ENCODE data around the gene ELL. TPM values are rescaled to one million over a fixed set of nuclear protein-coding genes. Genes with fewer than 3 reads are reported as not detected.

The ELL gene
- total RNA-seq, 1 experiment from 2014 or later: 22.9 TPM

GRCh38 chr19:18470787-18471186, 51.1 kb downstream of the ELL start:
- Histone ChIP-seq H3K9me2 (ENCODE audit: insufficient read depth) (no peaks in the 10 kb centered on the region), H3K9ac (ENCODE audit: low read length) (no peak overlapping the region), H3K79me2 (ENCODE audit: insufficient read depth, low read length) (peaks cover 46% of the 10 kb centered on the region), H3K27me3 (ENCODE audit: insufficient read depth, low read length) (no peaks in the 10 kb centered on the region), H3K9me3 (ENCODE audit: control insufficient read depth in 1 of 2, insufficient read depth in 1 of 2, low read depth in 1 of 2, low read length in 2 of 2) (no peaks in the 10 kb centered on the region), H4K20me1 (ENCODE audit: insufficient read depth) (no peaks in the 10 kb centered on the region), H3K36me3 (ENCODE audit: control insufficient read depth in 1 of 2, insufficient read depth in 2 of 2, low read length in 2 of 2) (no peaks in the 10 kb centered on the region), H3K4me1 (ENCODE audit: control insufficient read depth in 1 of 2, insufficient read depth in 2 of 2, low read length in 2 of 2) (peaks cover 13 to 32% of the 10 kb centered on the region in 2 experiments), H3K27ac (ENCODE audit: low read depth, low read length) (no peak overlapping the region), H3K4me3 (replicated peaks in 1 of 2; ENCODE audit: low read depth in 1 of 2, low read length in 2 of 2) (no peak overlapping the region), H3K4me2 (ENCODE audit: low read length) (no peak overlapping the region), H2AFZ (ENCODE audit: low read depth, low read length, poor library complexity, severe bottlenecking) (no peak overlapping the region)
- intact Hi-C loops (cut with micrococcal nuclease): no loop called here
- TF ChIP-seq EGR1 (IDR thresholded peaks at IDR 0.05; ENCODE audit: low read depth): no peak
- TF ChIP-seq EZH2 (IDR thresholded peaks at IDR 0.05): no peak
- CTCF ChIA-PET: interaction anchor here (1.1 to 1.4 kb wide), 3 partner anchors 16 to 376 kb away, joined by 3 to 4 read pairs (median 4); no protein-coding TSS in a partner anchor
- BruUV-seq (replicated peaks): no TSS peak
- RAD21 ChIA-PET (ENCODE audit: low non-redundant PET in 1 of 2, low total read pairs in 2 of 2, uncharacterized antibody in 2 of 2, unreplicated experiment in 2 of 2): no interaction called here
- ATAC-seq: no peak
- POLR2A ChIA-PET: no interaction called here
- no peak for DNase-seq (ENCODE audit: low read depth, low spot score)

GRCh38 chr19:18469069-18469846, 52.6 kb downstream of the ELL start:
- Histone ChIP-seq H4K20me1 (ENCODE audit: insufficient read depth) (no peaks in the 10 kb centered on the region), H2AFZ (ENCODE audit: low read depth, low read length, poor library complexity, severe bottlenecking) (no peak overlapping the region), H3K4me2 (ENCODE audit: low read length) (no peak overlapping the region), H3K27me3 (ENCODE audit: insufficient read depth, low read length) (no peaks in the 10 kb centered on the region), H3K79me2 (ENCODE audit: insufficient read depth, low read length) (peaks cover 31% of the 10 kb centered on the region), H3K4me3 (replicated peaks in 1 of 2; ENCODE audit: low read depth in 1 of 2, low read length in 2 of 2) (no peak overlapping the region), H3K9me2 (ENCODE audit: insufficient read depth) (no peaks in the 10 kb centered on the region), H3K27ac (ENCODE audit: low read depth, low read length) (peak overlapping the region; percentile 37; the same call in 1 of the 2 replicates), H3K9ac (ENCODE audit: low read length) (no peak overlapping the region), H3K9me3 (ENCODE audit: control insufficient read depth in 1 of 2, insufficient read depth in 1 of 2, low read depth in 1 of 2, low read length in 2 of 2) (no peaks in the 10 kb centered on the region), H3K4me1 (ENCODE audit: control insufficient read depth in 1 of 2, insufficient read depth in 2 of 2, low read length in 2 of 2) (peaks cover 13 to 32% of the 10 kb centered on the region in 2 experiments), H3K36me3 (ENCODE audit: control insufficient read depth in 1 of 2, insufficient read depth in 2 of 2, low read length in 2 of 2) (0 out of 4 replicates have a peak, but pooled peaks cover 0 to 2% of the 10 kb centered on the region in 2 experiments)
- CTCF ChIA-PET: interaction anchor here (1.0 to 1.3 kb wide), 3 partner anchors 9 to 102 kb away, joined by 3 to 5 read pairs (median 4); partner anchors contain the start of gene UBA52
- no peak for TF ChIP-seq ZFX (IDR thresholded peaks at IDR 0.05)
- peak; percentile 57 to 92 (median 91) for TF ChIP-seq CTCF (IDR thresholded peaks at IDR 0.05 in 2 of 3, conservative IDR thresholded peaks at IDR 0.05 in 1 of 3; ENCODE audit: borderline replicate concordance in 1 of 3, insufficient read depth in 1 of 3, low read depth in 2 of 3, low read length in 2 of 3)
- TF ChIP-seq, protein P1, sequence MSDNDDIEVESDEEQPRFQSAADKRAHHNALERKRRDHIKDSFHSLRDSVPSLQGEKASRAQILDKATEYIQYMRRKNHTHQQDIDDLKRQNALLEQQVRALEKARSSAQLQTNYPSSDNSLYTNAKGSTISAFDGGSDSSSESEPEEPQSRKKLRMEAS (IDR thresholded peaks at IDR 0.05): no peak
- TF ChIP-seq JUND (IDR thresholded peaks at IDR 0.05): no peak
- no peak for TF ChIP-seq ELF1 (IDR thresholded peaks at IDR 0.05; ENCODE audit: borderline replicate concordance, low read depth)
- TF ChIP-seq ATF3 (IDR thresholded peaks at IDR 0.05): no peak
- no peak for TF ChIP-seq ZNF274 (IDR thresholded peaks at IDR 0.05; ENCODE audit: low read depth, low read length)
- TF ChIP-seq POLR2A (IDR thresholded peaks at IDR 0.05; ENCODE audit: borderline replicate concordance, extremely low read depth, insufficient read depth, insufficient read length): no peak
- TF ChIP-seq RAD21 (IDR thresholded peaks at IDR 0.05; ENCODE audit: low read depth): peak; percentile 53
- TF ChIP-seq REST (IDR thresholded peaks at IDR 0.05; ENCODE audit: low read depth): no peak
- RAD21 ChIA-PET (ENCODE audit: low non-redundant PET in 1 of 2, low total read pairs in 2 of 2, uncharacterized antibody in 2 of 2, unreplicated experiment in 2 of 2): no interaction called here
- DNase-seq (ENCODE audit: low read depth, low spot score): peak; percentile 32
- intact Hi-C loops (cut with micrococcal nuclease): loop anchor here (5.0 kb wide), 3 partner anchors 103 to 208 kb away; partner anchors contain the start of gene UBA52
- BruUV-seq (replicated peaks): no TSS peak
- POLR2A ChIA-PET: no interaction called here
- peak; percentile 76 for ATAC-seq
